ENCODE results near the gene FAM168B.
"Not testable (repeated sequence)": the region's sequence is repeated elsewhere in the genome, so short reads cannot be mapped to it uniquely, and the experiment has no call there.

FAM168B gene

DNA sequence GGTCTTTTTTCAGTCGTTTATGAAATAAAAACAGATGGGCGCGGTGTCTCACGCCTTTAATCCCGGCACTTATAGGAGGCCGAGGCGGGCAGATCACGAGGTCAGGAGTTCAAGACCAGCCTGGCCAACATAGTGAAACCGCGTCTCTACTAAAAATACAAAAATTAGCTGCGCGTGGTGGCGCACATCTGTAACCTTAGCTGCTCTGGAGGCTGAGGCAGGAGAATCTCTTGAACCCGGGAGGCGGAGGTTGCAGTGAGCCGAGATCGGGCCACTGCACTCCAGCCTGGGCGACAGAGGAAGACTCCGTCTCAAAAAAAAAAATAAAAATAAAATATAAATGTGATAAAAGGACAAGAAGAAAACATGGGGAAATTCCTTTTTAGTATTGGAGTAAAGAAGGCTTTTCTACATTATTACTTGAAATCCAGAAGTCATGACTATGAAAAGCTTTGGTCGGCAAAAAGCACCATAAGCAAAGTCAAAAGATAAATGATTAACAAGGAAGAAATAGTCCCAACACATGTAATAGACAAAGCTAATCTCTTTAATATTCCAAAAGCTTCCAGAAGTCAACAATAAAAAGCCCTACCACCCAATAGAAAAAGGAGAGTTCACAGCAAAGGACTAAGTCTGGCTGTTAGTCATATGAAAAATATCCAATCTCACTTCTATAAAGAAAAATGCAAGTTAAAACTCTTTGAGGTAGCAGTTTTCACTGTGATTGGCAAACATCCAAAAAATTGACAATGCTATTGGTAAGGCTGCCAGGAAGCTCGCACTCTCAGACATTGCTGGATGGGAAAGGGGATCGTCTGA is 1.4 kb upstream of the FAM168B start:
- no peak for DNase-seq

DNA sequence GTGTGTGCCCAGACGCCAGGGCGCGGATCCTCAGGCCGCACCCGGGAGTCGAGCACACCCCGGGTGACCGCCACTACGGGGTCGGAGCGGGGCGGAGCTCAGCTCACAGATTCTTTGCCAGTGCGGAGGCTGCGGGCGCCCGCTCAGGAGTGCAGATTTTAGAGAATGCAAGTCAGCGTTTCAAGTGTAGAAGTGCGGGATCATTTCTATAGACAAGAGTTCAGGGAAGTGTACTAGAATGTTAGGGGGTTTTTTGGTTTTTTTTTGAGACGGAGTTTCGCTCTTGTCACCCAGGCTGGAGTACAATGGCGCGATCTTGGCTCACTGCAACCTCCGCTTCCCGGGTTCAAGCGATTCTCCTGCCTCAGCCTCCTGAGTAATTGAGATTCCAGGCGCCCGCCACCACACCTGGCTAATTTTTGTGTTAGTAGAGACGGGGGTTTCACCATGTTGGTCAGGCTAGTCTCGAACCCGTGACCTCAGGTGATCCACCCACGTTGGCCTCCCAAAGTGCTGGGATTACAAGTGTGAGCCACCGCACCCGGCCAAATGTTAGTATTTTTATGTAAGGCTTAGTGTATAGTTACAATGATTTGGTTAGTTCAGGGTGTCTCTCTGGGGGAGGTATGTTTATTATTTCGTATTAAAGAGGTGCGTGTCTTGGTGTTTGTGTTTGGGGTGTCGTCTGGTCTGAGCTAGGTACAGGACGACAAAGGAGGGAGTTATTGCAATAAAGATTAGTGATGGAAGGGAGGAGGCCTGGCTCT is 619 bp upstream of the FAM168B start:
- no peak for DNase-seq

DNA sequence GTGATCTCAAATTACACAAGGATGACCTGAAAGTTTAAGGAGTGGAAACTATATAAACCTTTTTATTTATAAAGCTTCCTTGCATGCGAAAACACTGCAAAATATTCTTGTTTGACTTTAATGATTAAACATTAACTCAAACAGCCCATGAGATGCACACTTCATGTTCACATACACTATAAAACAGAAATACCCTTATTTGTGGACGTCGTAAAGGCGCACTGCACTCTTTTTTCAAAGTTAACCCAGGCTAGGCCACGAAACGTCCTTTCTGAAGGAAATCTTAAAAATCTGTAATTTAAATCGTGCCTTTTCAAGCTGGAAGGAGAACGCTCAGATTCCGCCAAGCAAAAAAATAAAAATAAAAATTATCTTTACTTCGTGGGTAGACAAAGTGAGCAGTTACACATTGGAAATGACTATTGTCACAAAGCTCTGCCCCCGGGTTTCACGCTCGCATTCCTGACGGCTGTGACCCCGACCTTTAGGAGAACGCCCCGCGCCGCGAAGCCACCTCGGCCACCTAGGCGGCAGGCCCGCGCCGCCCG is 728 bp downstream of the FAM168B start:
- DNase-seq, result no peak

DNA sequence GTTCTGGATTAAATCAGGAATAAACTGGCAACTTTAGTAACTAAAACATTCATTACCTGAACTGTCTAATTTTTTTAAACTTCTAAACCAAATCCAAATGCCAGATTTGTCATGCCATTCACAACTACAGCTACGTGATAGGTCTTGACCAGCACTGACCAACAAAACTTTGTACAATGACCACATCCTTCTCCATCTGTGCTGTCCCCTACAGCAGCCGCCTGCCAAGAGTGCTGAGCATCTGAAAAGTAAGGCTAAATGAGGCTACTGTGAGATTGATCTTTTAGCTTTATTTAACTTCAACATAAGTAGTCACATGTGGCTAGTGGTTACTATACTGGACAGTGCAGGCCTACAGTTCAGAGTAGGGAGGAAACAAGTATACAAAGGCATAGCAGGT is 7.6 kb downstream of the FAM168B start:
- no peak for DNase-seq

DNA sequence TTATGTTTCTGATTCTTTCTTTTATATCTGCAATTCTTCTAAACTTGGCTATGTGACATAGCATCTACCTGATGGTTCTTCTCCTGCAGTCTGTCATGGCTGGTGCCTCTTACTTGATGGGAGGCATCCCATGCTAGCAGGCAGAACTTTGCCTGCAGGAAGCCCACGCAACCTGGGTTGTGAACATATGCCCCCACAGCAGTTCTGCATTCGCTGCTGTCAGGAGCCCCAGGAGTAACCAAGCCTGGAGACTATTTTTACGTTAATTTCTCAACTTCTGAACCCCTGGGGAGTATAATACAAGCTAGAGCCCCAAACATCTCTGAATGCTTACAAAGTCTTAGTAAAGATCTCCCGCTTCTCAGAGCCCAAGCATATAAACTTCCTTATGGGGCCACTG is 12.1 kb downstream of the FAM168B start:
- no peak for DNase-seq

DNA sequence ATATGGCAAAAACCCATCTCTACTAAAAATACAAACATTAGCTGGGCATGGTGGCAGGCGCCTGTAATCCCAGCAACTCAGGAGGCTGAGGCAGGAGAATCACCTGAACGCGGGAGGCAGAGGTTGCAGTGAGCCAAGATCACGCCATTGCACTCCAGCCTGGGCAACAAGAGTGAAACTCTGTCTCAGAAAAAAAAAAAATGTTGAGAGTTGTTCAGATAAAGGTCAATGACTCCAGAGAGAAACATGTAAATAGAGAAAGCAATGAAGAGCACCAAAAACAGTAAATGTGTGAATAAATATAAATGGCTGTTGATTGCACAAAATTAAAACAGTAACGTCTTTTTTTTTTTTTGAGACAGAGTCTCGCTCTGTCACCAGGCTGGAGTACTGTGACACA is 13.3 kb downstream of the FAM168B start:
- DNase-seq, result not testable (repeated sequence)

DNA sequence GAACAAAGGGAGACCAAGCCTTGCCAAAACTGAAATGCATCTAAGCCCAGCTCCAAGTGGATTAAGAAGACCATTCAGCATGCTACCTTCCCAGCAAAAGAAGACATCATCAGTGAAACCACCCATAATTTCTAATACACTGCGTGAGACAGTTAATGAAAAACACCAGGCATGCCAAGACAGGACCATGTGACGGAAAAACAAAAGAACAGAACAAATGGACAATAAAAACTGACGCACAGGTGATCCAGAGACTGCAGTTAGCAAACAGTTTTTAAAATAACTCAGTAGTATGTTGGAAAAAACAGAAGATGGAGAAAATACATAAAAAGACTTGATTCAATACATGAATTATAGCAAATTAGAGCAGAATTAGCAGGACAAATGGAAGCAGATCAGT is 15.3 kb downstream of the FAM168B start:
- no peak for DNase-seq

DNA sequence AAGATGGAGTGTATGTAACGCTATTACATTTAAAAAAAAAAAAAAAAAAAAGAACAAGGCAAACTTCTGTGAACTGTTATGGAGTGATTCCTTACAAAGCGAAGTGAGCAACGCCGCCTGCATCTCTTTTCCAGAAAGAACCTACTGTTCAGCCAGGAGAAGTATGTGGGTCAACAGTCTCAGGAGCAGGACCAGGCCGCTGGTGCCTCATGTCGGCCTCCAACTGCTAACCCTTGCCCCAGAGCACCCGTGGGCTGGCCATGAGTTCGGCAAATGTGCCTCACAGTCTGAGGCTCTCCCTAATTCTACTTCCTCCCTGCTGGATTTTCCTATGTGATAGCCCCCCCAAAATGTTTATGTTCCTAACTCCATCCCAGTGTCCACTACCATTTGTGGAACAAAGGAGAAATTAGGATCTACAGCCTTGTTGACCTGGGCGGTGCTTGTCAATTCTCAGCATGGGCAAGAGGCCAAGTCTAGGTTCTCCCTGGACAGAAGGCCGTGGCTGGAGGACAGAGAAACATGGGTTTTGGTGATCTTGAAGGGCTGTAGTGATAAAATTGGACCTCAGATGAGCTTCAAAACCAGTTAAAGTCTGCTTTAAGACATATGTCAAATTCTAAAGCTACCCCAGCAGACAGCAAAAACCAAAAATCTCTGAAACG is 15.9 kb downstream of the FAM168B start:
- no peak for DNase-seq

DNA sequence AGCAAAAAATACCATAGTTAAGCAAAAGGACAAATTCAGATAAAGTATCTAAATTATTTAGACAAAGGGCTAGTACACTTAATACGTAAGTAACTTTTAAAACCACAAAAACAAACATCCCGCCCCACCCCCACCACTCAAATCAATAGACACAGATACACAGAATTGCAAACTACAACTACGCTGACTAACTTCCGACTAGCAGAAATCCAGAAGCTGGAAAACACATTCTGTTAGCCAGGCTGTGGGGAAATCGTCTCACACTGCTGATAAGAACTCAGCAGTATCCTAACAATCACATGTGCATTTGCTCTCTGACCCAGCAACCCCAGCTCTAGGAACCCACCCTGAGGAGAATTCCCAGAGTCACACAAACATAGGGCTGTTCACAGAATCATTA is 16.6 kb downstream of the FAM168B start:
- no peak for DNase-seq

DNA sequence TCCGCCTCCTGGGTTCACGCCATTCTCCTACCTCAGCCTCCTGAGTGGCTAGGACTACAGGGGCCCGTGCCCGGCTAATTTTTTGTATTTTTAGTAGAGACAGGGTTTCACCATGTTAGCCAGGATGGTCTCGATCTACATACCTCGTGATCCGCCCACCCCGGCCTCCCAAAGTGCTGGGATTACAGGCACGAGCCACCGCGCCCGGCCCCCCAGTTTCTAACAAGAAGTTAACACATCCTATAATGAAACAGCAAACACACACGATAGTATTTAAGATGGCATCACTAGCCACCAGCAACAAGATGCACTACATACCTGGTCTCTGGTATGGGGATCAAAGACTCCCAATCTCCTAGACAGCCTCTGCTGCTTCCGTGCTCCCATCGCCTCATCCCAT is 17.7 kb downstream of the FAM168B start:
- not testable (repeated sequence) for DNase-seq

DNA sequence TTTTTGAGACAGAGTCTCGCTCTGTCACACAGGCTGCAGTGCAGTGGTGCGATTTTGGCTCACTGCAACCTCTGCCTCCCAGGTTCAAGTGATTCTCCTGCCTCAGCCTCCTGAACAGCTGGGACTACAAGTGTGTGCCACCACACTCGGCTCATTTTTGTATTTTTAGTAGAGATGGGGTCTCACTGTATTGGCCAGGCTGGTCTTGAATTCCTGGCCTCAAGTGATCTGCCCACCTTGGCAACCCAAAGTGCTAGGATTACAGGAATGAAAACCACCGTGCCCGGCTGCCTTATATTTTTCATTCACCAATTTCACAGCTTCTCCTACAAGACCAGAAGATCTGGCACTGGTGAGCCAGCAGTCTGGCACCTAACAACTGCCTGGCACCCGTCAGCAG is 25.1 kb downstream of the FAM168B start:
- DNase-seq, result not testable (repeated sequence)

DNA sequence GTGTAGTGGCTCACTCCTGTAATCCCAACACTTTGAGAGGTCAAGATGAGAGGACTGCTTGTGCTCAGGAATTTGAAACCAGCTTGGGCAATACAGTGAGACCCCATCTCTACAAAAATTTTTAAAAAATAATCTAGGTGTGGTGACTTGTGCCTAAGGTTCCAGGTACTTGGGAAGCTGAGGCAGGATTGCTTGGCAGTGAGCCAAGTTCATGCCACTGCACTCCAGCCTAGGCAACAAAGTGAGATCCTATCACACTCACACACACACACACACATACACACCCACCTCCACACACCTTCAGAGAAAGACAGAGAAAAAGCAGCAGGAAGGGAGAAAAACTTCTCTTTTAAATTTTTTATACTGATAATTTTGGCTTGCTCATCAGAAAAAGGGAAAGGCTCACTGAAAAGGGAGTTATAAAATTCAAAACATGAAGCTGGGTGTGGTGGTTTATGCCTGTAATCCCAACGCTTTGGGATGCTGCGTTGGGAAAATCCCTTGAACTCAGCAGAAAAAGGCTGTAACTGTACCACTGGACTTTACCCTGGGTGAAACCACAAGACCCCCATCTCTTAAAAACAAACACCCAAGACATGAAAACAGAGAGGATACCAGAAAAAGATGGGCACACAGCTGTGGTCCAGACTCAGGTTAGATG is 25.7 kb downstream of the FAM168B start:
- no peak for DNase-seq

DNA sequence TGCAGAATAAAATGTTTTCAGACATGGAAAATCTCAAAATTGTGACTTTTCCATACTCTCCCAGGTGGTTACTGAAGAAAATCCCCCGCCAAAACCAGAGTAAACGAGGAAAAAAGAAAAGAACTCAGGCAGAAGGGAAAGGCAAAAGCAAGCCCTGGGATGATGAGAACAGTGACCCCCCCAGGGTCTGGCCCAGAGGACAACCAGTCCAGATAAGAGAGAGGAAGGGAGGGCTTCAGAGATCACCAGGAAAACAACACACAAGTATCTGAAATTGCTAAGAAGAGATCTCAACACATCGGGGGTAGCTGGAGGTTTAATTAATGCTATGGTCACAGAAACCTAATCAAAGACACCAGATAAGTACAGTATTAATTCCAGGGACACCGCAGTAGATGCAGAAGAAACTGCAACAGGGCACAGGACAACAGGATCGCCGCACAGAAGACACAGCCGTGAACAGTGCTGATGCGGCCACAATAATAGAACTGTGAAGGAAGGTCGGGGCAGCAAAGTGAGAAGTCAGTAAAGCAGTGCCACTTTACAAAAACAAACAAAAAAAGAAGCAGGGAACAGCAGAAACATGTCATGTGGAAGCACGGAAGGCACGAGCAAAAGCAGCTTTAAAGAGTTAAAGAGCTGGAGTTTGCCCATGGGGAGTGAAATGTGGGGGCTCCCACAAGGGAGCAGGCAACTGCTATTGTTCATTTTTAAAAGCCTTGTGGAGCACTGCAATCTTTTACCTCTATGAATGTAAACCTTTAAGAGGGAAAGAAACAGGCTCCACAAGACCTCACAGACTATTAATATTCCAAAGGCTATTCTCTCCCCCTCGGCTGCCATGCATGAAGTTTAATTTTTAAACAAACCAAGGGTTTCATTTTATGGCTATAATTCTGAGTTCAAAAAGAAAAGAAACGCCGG is 28.4 kb downstream of the FAM168B start:
- DNase-seq, result no peak

DNA sequence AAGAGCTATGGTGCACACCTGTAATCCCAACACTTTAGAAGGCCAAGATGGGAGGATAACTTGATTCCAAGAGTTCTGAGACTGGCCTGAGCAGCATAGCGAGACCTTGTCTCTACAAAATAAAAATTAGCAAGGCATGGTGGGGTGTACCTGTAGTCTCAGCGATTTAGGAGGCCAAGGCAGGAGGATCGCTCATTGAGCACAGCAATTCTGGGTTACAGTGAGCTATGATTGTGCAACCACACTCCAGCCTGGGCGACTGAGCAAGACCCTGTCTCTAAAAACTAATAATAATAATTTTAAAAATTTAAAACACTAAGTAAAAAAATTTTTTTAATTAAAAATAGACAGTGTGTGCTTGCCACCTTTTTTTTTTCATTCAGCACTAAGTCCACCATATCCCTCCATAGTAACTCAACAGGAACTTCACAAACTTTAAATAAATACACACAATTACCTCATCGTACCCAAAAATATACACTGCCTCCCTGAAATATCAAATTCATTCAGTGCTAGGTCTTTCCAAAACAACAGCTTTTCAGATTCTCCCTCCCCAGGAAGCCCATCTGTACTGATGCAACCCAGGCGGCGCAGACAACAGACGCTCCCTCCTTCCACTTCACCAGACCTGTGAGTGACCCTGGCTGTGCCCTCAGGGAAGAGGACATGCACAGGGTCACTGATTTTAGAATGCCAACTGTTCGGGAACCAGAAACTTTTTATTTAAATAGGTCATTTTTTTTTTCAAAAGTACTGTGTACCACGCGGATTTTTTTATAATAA is 29.6 kb downstream of the FAM168B start:
- DNase-seq, result no peak

DNA sequence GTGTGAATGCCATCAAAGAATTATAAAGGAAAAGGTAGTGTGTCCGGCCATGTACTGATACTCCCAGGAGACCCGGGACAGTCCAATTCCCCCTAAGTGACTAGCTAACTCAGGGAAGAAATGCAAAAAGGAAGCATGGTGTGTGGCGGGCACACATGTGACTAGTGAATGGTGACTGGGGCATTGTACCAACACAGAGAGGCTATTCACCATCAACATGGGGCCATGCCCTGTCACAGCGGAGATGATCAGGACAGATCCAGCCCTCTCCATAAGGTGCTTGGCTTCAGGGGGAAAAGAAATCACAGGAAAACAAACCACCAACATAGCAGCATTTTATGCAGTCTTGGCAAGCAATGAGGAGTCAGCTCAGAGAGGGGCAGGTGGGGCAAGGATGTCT is 34.3 kb downstream of the FAM168B start:
- DNase-seq, result no peak

DNA sequence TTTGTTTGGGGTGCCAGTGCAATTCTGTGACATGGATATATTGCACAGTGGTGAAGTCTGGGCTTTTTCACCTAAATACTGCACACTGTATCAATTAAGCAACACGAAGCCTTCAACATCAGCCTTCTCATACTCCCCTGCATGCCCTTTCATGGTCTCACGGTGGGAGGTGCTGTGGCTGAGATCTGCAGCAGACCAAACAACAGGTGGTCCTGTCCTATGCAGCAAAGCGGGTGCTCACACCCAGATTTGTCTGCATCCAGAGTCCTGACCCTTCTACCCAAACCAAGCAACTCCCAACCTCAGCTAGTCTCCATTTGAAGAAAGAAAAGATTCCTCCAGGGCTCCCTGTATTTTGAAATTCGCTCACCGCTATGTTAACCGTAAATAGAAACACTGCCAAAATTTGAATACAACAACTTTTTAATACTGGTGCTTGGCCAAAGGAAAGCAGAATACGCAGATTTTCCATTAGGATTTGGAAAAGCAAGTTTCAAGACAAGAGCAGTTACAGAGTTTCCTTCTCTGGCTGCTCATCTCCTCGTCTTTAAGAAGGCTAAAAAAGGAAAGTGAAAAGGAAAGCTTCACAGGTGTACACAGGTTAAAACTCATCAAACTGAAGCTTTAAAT is 34.9 kb downstream of the FAM168B start:
- no peak for DNase-seq

DNA sequence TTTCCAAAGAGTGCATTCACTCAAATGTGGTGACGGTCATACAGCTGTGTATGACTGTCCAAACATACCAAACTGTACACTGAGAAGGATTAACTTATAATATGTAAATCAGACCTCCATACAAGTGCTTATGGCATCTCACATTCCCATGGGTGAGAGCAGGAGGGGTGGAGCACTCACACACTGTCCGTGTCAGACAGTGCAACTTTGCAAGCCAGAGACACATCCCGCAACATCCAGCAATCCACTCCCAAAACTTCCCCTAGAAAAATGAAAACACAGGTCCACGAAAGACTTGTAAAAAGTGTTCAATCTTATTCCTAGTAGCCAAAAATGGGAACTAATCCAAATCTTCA is 36.4 kb downstream of the FAM168B start:
- DNase-seq, result no peak

DNA sequence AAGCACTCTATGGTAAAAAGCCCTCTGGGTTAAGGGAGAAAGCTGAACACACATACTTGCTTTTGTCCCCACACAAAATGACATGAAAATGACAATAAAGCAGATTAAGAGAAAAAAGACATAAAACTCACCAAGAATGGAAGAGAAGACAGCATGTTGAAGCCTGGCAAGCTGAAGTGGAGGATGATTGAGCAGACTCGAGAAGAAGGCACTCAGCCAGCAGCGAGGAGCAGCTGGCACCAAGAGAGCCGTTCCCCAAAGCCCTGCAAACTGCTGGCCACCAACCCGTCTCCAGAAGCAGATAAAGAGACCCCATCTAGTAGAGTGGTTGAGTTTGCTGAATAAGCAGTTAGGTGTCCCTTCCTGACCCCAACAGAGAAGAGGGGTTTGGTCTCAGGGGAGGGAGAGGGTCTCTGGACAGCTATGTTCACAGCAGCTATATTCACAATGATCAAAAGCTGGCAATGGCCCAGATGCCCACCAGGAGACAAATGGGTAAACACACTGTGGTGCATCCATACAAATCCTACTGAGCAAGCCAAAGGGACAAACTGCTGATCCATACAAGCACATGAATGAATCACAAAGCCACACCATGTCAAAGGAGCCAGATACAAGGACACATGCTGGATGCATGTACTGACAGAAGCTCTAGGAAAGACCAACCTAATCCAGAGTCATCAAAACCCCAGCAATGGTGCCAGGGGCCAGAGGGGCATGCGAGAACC is 36.9 kb downstream of the FAM168B start:
- DNase-seq, result no peak

DNA sequence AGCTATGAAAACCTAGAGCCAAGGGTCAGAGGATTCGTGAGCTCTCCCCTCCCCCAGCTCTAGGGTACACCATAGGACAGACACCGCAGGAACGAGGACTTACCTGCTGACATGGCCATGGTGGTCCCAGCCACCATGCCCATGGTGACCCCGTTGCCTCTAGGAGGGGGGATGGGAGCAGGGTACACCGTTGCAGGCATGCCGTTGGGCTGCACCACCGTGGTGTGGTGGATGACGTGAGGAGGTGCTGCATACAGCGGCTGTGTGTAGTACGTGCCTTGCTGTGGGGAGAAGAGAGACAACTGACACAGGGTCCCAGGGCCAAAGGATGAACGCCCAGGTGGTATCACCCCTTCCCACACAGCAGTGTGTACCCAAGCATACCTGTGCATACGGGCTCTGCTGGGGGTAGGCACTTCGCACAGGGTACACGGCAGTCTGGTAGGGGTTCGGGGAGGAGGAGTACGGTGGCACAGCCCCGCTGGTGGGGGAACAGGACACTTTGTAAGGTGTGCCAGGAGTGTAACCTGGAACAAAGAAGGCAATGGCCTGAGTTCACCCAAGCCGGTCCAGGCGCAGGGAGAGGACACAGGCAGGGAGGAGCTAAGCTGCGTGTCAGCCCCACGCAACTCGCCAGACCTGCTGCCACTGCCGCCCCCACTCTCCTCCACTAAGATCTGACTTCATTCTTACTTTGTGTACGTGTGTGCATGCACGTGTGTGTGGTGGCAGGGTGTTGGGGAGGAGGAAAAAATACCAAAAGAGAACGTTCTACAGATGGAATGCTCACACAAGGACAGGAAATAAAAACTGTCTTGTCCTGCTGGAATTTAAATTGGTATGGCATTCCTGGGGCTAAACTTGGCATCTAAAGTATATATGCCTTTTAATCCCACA is 37.8 kb downstream of the FAM168B start:
- DNase-seq, result no peak

Measured in DMS153 (cell line).